HG03354 (cell line): ENCODE measurements around the gene INPP5K.
"Not testable (repeated sequence)": the region's sequence is repeated elsewhere in the genome, so short reads cannot be mapped to it uniquely, and the experiment has no call there.

ENCODE experiments used
- ATAC-seq: cut with Tn5 transposase; IDR thresholded peaks from one replicate; pipeline ENCODE4 v1.9.1; 2021; ENCODE audit warnings: mild to moderate bottlenecking; ENCODE audit not compliant: unreplicated experiment, poor library complexity, severe bottlenecking

Gene INPP5K

DNA sequence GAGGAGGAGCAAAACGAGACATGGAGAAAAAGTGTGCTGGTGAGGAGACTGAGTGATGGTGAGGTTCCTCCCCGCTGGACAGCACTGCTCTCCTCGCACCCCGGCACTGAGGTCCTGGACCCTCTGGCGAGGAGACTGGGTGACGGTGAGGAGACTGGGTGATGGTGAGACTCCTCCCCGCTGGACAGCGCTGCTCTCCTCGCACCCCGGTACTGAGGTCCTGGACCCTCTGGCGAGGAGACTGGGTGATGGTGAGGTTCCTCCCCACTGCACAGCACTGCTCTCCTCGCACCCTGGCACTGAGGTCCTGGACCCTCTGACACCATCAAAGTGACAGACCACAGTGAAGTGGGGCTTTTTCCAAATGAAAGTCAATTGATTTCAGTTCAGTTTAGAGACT, 35.3 kb upstream of the INPP5K start:
- no peak for ATAC-seq

DNA sequence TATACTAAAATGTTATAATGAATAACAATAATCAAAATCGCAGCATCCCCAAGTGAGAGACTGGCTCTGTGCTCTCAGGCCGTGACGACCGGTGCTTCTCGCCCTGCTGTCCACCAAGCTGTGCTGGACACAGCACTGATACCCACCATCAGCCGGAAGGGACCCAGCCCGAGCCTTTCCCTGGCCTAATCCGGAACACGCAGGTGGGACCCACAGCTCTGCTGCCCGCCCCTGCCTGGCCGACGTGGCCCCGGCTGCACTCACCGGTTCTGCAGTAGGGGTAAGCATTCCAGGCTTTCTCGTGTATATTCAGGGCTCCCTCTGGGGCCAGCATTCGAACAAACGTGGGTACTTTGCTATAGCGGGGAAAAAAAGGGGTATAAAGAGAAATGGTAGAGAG, 31.6 kb upstream of the INPP5K start:
- ATAC-seq: no peak

DNA sequence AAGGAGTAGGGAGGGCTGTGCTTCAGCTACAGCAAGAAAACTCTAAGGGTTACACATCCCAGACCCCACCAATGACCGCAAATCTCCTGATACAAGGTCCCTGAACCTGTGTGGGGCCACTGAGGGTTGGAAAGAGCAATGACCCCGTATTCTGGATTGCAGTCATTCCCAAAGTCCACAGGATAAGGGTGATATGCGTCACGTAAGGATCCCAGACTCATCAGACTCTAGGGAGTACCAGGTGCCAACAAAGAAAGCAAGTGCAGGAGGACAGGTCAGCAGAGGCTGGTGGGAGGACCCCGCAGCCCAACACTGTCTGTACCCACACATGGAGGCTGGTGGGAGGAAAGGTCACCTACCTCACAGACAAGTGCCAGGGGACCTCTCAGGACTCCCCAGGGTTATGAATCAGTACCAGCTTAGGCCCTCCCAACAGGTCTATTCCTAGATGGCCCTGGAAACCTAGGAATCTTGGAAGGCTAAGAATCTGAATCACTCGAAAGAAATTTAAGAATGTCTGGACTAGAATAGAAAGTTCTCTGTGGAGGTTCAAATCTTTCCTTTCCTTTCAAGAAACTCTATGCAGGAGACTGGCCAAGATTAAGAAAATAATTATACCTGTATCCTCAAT, 30.0 kb upstream of the INPP5K start:
- ATAC-seq: no peak

DNA sequence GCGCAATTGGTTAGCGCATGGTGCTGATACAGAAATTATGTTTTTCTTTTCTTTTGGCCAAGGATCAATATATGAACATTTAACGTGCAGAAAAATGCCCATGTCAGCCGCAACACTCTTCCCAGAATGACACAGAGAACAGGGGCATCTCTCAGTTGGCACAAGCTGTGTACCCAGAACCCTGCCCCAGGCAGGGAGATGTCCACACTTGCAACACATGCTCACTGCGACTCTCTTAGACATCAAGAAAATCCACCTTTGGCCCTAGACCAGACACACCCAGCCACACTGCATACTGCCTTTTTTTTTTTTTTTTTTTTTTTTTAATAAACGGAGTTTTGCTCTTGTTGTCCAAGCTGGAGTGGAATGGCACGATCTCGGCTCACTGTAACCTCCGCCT, 29.2 kb upstream of the INPP5K start:
- no peak for ATAC-seq

DNA sequence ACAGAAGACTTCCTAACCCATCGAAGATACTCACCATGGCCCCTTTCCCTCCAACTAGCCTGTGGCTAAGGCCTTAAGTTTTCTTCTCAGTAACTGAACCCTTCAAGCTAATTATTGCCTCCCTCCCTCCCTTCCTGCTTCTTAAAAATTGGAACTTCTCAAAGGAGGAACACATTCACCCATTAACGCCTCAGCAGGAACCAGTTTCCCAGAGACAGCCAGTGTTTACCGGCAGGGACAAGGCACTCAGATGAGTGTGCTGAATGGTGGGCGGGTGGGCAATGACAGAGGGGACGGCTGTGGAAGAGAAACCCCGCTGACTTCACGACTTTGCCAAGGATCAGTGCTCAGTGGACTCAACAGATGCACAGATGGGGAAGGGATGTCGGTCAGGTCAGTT, 25.9 kb upstream of the INPP5K start:
- no peak for ATAC-seq

DNA sequence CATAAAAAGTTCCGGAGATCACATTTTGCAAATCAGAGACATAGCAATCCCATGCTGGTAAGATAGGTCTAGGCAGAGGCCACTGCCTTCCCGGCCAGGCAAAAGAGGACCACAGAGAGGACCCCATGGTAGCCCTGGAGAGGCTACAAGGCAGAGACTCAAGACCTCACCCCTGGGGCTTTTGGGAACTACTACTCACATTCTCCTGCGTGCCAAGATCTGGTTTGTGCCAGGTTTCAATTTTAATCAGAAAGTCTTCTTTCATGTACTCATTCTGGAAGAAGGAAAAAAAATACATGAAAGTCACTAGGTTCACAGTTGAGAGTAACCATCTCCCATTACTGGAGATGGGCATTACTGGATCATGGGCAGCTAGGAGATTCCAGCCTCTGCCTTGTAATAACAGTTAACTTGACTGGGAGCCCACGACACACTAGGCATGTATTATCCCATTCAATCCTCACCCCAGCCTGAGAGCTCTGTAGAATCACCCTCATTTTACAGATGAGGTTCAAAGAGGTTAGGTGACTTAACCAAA, 25.0 kb upstream of the INPP5K start:
- ATAC-seq: no peak

DNA sequence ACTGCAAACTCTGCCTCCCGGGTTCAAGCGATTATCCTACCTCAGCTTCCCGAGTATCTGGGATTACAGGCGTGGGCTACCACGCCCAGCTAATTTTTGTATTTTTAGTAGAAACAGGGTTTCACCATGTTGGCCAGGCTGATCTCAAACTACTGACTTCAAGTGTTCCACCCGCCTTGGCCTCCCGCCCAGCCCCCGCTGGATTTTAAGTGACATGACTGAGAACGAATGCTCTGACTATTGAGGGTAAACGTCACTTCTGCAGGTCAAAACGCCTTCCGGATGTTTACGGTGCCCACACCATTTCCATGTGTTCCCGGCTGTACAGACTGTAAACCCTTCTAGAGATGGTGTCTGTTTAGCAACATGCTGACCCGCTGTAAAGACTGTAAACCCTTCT, 23.4 kb upstream of the INPP5K start:
- no peak for ATAC-seq

DNA sequence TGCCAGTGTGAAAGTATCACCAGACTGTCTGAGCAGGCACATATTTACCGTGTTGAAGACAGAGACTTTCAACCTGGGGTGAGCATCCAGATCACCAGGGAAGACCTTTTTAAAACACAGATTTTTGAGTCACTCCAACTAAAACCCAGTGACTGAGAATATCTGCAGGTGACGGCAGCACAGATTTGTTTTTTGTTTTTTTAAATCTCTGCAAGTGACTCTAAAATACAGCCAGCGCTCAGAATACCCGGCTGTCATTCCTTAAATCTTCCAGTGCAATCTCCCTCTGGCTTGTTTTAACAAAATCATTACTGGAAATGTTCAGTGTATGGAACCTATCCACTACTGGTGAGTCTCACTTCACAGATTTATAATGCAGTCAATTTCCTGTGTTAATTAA, 19.3 kb upstream of the INPP5K start:
- no peak for ATAC-seq

DNA sequence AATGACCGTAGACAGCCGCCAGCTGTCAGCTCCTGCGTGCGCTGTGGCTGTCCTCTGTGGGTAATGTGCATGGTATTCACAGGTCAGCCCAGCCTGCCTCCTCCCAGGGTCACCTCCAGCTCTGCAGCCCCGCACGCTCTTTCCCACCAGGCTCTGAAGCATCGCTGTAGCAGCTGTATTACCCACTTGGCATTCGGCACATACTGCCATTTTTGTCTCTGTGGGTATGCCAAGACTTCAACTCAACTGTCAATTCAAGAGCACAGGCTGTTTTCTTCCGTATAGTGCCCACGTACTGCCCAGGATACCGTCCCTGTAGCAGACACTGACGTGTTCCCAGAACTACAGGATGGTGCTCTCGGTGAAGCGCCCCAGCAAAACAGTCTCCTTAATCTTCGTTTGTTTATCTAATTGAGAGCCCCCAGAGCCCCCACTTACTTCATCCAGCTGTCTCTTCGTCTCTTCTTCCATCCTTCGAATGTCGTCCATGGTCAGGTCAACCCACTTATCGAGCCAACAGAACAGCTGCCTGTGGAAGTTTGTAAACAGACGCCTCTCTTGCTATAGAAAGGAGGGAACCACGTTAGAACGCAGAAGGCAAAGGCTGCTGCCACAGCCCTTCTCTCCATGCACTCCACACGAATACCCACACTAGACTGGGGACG, 17.4 kb upstream of the INPP5K start:
- ATAC-seq: no peak

DNA sequence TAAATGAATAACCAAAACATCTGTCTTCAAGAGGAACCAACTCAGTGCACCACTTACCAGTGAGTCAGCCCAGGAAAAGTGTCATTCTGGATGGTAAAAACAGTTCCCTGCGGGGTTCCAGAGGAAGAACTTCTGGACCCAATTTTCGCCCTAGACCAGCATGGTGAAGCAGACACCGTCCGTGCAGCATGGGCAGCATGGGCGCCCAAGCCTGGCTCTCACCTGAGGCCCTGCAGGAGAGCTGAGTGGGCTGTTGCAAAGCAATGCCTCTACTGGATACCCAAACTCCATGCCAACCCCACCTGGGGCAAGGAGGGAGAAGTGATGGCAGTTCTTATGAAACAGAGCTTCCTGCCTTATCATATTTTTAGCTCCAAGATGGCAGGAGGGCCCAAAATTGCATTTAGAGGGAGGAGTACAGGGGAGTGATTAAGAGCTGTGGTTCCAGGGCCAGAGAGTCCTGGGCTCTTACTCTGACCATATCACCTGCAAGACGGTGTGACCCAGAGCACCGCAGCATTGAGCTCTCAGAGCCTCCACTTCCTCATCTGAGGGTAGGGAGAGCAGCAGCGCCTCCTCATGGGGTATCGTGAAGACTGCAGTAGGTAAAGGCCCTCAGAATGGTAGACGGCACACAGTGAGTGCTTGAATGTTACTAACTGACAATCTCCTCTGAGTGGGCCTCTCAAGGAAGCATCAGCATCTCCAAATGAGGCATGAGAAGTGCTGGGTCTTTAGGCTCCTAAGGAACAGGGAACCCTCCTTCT, 16.6 kb upstream of the INPP5K start:
- ATAC-seq: no peak

DNA sequence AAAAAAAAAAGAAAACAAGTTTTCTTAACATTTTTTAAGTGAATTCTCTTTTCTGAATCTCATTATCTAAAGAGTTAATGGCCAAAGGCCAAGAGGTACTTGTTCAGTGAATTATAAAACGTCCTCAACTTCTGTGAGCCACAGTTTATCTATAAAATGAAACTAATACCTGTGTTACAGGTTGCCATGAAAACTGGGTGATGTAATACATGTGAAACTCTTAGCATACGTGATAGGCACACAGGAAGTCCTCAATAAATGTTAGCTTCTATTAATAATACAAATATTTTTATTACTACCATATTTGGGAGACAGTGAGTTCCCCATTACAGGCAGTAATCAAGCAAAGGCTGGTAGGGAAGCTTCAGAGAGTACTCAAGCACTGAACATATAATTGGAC, 13.5 kb upstream of the INPP5K start:
- ATAC-seq: no peak

DNA sequence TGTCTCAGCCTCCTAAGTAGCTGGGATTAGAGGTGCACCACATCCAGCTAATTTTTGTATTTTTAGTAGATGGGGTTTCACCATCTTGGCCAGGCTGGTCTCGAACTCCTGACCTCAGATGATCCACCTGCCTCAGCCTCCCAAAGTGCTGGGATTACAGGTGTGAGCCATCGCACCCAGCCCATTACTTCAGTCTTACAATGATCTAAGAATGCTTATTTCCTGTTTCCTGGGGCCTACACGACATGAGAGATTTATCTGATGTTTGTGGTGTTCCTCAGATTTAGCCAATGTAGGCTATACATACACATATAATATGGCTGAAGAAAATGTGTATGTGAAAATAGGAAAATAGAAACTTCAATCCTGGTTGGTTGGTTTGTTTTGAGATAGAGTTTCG, 10.5 kb upstream of the INPP5K start:
- ATAC-seq: not testable (repeated sequence)

DNA sequence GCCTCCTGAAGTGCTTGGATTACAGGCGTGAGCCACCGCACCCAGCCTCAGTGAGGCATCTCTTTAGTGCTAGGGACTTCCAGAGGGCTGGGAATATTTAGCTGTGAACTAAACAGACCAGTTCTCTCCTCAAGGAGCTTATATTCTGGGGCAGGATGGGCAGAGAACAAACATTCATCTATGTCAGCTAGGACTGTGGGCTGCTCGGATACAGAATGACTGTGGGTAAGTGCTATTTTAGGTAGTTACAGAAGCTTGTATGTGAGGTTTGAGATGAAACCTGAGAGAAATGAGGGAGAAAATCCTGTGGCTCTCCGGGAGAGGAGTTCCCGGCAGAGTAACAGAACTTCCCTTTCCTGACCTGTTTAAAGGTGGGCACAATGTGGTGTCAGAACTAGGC, 6.2 kb upstream of the INPP5K start:
- no peak for ATAC-seq

DNA sequence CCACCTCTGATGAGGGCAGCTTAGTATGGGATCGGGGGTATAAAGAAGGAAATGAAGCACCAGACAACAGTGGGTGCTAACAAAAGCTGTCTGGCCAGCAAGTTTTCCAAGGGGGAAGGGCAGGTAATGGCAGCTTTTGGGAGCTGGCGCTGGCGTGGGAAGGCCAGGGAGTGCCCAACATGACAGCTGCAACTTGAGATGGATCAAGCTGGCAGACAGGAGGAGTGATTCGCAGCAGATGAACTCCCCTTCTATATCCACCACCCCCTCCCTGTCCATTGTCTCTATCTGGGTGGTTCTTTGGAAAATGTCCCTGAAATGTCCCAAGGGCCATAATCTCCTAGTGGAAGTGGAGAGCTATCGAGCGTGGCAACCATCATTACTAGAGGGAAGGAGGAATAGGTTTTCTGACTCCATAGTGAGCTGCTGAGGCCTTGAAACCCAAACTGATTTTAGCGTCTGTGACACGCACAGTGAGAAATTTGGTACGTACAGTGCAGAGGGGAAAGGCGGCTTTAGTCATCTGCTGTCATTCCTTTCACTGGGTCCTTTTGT, 4.8 kb upstream of the INPP5K start:
- ATAC-seq: no peak

DNA sequence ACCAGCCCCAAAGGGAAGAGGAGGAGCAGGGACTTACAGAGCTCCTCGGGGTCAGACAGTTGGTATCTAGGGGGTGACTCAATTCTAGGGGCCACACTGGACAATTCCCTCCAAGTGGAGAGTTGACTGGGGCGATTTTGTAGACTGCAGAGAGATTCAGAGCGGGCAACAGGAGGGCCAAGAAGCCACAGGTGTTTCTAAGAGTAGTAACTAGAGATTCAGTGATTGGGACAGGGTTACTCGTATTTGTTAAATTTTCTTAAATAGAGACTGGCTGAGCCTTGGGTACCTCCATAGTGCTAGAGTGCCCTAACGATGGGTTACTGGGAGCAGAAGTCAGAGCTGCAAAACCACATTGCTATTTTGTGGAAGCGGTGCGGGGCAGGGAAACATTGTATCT, 3.3 kb upstream of the INPP5K start:
- ATAC-seq: no peak

DNA sequence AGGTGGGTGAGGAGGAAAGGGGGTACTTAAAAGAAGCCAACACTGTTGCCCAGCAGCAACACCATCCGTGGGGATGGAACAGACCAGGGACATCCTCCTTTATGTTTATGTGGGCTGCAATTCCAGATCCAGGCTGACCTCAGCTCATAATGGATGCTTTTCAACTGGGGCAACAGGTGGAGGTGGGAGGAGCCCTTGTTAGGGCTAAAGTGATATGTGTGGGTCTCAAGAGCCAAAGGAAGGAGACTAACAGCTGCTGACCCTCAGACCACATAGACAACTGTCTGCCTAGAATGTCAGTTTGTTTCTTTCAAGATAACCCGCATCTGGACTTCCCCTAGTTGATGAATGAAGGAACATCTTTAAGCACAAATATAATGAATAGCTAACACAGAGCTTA, 2.0 kb upstream of the INPP5K start:
- ATAC-seq: no peak

DNA sequence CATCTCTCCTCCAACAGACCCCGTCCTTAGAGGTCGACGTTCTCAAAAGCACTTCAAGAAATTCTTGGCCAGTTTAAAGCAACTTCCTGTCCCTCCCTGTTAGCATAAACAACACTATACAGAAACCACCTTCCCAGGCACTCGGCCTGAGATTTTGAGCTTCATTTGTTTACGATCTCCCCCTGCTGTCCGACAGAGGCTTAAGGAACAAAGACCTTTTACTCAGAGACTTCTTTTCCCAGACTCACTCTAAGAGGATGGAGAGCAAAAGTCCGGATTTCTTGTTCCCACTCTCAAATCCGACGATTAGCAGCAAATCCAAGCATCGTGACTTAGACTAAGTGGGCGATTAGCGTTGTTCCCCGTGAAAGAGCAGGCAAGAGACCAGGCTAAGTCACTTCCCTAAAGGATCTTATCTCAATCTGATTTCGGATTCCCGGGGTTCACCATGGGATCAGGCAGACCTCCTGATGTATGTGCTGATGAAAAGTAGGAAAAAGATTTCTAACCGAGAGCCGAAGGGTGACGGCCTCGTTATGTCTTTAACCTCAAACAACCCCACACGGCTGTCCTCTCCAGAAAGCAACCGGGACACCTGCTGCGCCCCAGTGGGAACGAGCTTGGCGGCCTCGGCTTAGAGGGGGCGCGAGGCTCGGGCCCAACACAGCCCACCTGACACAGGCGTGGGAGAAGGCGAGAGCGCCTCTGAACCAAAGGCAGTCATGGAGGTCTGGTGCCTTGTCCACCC, 598 bp downstream of the INPP5K start:
- no peak for ATAC-seq

DNA sequence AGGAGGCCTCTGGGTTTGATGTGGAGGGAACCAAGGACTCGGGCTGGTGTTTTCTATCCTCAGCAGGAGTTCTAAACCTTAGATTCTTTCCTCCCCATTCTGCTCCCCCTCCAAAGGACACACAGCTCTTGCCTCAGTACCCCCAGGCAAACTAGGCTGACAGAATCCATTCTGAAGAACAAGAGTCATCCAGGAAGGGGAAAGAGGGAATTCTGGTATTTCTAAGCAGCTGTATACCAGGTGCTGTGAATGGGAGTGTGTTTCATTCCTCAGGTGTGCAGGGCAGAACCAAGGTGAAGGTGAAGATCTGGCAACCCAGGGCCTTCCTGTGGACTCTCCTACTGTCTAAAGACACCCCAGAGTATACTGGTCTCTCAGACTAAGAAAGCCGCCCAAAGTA, 4.1 kb downstream of the INPP5K start:
- ATAC-seq: no peak

DNA sequence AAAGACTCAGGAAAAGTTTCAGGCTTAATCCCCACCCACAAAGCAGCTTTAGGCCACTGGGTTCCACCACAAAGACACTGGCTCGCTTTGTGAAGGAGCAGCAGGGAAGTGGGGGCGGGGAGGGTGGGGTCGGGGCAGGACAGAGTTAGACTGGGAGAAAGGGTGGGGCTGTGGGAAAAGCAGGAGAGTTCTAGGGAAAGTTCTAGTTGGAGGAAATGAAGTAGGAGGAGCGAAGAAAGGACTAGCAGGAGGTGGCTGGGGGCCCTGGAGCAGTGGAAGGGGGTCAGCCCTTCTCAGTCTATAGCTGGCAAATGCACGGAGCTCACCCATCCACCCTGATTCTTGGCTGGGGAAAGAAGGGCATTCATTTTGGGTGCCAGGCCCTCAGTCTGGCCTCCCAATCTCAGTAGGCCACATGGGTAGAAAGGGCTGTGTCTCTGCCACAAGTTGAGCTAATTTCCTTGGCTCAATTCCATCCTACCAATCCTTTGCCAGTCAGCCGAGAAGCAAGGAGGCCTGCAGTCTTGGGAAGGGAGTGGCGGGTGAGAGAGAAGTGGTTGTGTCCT, 4.6 kb downstream of the INPP5K start:
- no peak for ATAC-seq

DNA sequence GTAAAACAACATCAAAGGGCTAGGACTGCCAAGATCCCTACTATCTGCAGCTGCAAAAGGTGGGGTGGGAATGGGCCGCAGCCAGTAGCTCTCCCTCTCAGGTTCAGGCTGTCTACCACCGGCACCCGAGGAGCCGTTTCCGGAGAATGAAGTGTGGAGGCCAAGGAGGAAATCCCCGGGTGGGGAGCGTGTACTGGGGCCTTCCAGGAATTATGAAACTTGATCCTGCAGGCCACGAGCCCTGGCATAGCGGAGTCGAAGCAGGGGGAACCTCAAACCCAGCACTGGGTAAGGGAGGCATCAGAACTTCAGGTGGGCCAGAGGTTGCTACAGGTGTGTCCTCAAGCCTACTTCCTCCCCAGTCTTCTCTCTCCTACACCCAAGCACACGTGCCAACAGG, 5.1 kb downstream of the INPP5K start:
- ATAC-seq: no peak
